H1 (cell line): ENCODE measurements around the gene TEX47. TPM values are rescaled to one million over a fixed set of nuclear protein-coding genes. Genes with fewer than 3 reads are reported as not detected.

Experiments used
- CTCF ChIA-PET: fragments of 300-600 bp; sonication (Branson Sonifier 250); formaldehyde crosslinking; loops from one replicate; lab custom pipeline; 2021; ENCODE audit not compliant: partially characterized antibody; lab: Charles Lee
- POLR2A ChIA-PET: fragments of 300-600 bp; sonication (Branson Sonifier 250); formaldehyde crosslinking; loops from one replicate; lab custom pipeline; 2021; ENCODE audit warnings: inconsistent platforms; ENCODE audit not compliant: partially characterized antibody; lab: Charles Lee
- DNase-seq, 2 experiments: peaks; one replicate each; pipeline versions ENCODE4 v3.0.0 to v3.0.0-alpha.2; 2010 to 2022; ENCODE audit warnings: low spot score in 2 of 2, low read depth in 1 of 2, mixed read lengths in 1 of 2
- FAIRE-seq: peaks from 2 replicates; lab custom pipeline; 2011; peaks lifted over from hg19 to GRCh38; lab: Jason Lieb, UNC
- H2AFZ ChIP-seq: 2 replicates; pipeline ENCODE4 v1.8.1; 2012; ENCODE audit warnings: low read length, inconsistent platforms
- H2AK5ac ChIP-seq: 2 replicates; pipeline ENCODE4 v1.6.1; 2013; ENCODE audit warnings: low read depth, low read length
- H2BK120ac ChIP-seq: replicated peaks from 2 replicates; pipeline ENCODE3; 2013; ENCODE audit warnings: low read depth, low read length, inconsistent platforms
- H2BK12ac ChIP-seq: 2 replicates; pipeline ENCODE4 v1.6.1; 2013; ENCODE audit warnings: low read depth, low read length
- H2BK15ac ChIP-seq: 2 replicates; pipeline ENCODE4 v1.6.1; 2013; ENCODE audit warnings: low read length
- H2BK20ac ChIP-seq: 2 replicates; pipeline ENCODE4 v1.6.1; 2013; ENCODE audit warnings: low read length
- H2BK5ac ChIP-seq: 2 replicates; pipeline ENCODE4 v1.6.1; 2013; ENCODE audit warnings: low read depth, low read length
- H3K14ac ChIP-seq: 2 replicates; pipeline ENCODE4 v1.6.1; 2013; ENCODE audit warnings: inconsistent platforms; ENCODE audit not compliant: insufficient read length
- H3K18ac ChIP-seq: 2 replicates; pipeline ENCODE4 v1.6.1; 2013; ENCODE audit warnings: low read length; ENCODE audit errors: extremely low read depth
- H3K23ac ChIP-seq: 2 replicates; pipeline ENCODE4 v1.6.1; 2013; ENCODE audit warnings: inconsistent platforms; ENCODE audit not compliant: insufficient read length
- H3K23me2 ChIP-seq: 2 replicates; pipeline ENCODE4 v1.6.1; 2013; ENCODE audit warnings: low read depth, low read length
- H3K27ac ChIP-seq: 2 replicates; pipeline ENCODE4 v1.6.1; 2011; ENCODE audit warnings: low read depth, low read length, inconsistent platforms
- H3K27me3 ChIP-seq, 4 experiments: replicated peaks in 1 of 4; 1 replicate in 1 of 4; 2 replicates in 3 of 4; pipeline versions ENCODE4 v1.6.1 to v1.8.1; 2011 to 2013; ENCODE audit warnings: low read length in 3 of 4, mild to moderate bottlenecking in 3 of 4, inconsistent platforms in 2 of 4, mixed read lengths in 2 of 4, moderate library complexity in 1 of 4; ENCODE audit not compliant: control insufficient read depth in 3 of 4, insufficient read depth in 3 of 4; ENCODE audit errors: extremely low read depth in 1 of 4
- H3K36me3 ChIP-seq, 4 experiments: 2 replicates each; pipeline versions ENCODE4 v1.6.1 to v1.8.1; 2011 to 2013; ENCODE audit warnings: mild to moderate bottlenecking in 4 of 4, low read length in 3 of 4, moderate library complexity in 2 of 4, control low read depth in 1 of 4, inconsistent platforms in 1 of 4; ENCODE audit not compliant: insufficient read depth in 4 of 4, control insufficient read depth in 2 of 4
- H3K4ac ChIP-seq: replicated peaks from 2 replicates; pipeline ENCODE3; 2013; ENCODE audit warnings: low read length, low read depth, mixed read lengths, inconsistent platforms; ENCODE audit not compliant: insufficient read length
- H3K4me1 ChIP-seq, 4 experiments: replicated peaks in 1 of 4; 1 replicate in 1 of 4; 2 replicates in 3 of 4; pipeline versions ENCODE4 v1.6.1 to v1.8.1; 2011 to 2013; ENCODE audit warnings: low read length in 3 of 4, inconsistent platforms in 2 of 4, mixed read lengths in 1 of 4; ENCODE audit not compliant: insufficient read depth in 4 of 4, control insufficient read depth in 3 of 4
- H3K4me2 ChIP-seq, 2 experiments: 2 replicates each; pipeline versions ENCODE4 v1.6.1 to v1.8.1; 2011 to 2013; ENCODE audit warnings: low read depth in 2 of 2, low read length in 2 of 2, control low read depth in 1 of 2, inconsistent platforms in 1 of 2, mild to moderate bottlenecking in 1 of 2; ENCODE audit not compliant: insufficient read depth in 1 of 2
- H3K4me3 ChIP-seq, 4 experiments: fragments of 200-600, 300-600 bp in 1 of 4; sonication (generic), shearing (Covaris generic), sonication (Bioruptor Twin) in 1 of 4; 2 replicates each; pipeline versions ENCODE4 v1.5.1 to v1.8.1; 2011 to 2016; ENCODE audit warnings: low read length in 4 of 4, low read depth in 3 of 4, control low read depth in 2 of 4, inconsistent platforms in 2 of 4, mild to moderate bottlenecking in 2 of 4, mixed read lengths in 1 of 4, moderate library complexity in 1 of 4; ENCODE audit not compliant: insufficient read depth in 2 of 4; ENCODE audit errors: extremely low read depth in 1 of 4
- H3K56ac ChIP-seq: replicated peaks from 2 replicates; pipeline ENCODE3; 2013; ENCODE audit warnings: low read depth, mild to moderate bottlenecking, mixed read lengths, low read length, inconsistent platforms; ENCODE audit not compliant: insufficient read length
- H3K79me1 ChIP-seq: 2 replicates; pipeline ENCODE4 v1.6.1; 2013; ENCODE audit warnings: low read depth, low read length, control low read depth
- H3K79me2 ChIP-seq, 2 experiments: 2 replicates each; pipeline versions ENCODE4 v1.6.1 to v1.8.1; 2012 to 2013; ENCODE audit warnings: low read length in 2 of 2, mild to moderate bottlenecking in 2 of 2, inconsistent platforms in 1 of 2; ENCODE audit not compliant: insufficient read depth in 2 of 2, control insufficient read depth in 1 of 2
- H3K9ac ChIP-seq, 4 experiments: replicated peaks in 1 of 4; 1 replicate in 1 of 4; 2 replicates in 3 of 4; pipeline versions ENCODE4 v1.6.1 to v1.8.1; 2011 to 2013; ENCODE audit warnings: low read depth in 3 of 4, low read length in 3 of 4, control low read depth in 2 of 4, mild to moderate bottlenecking in 2 of 4, moderate library complexity in 2 of 4, inconsistent platforms in 1 of 4; ENCODE audit errors: extremely low read depth in 1 of 4
- H3K9me3 ChIP-seq, 2 experiments: 2 replicates each; pipeline versions ENCODE4 v1.6.1 to v1.8.1; 2012 to 2013; ENCODE audit warnings: mild to moderate bottlenecking in 2 of 2, moderate library complexity in 2 of 2, control low read depth in 1 of 2, inconsistent platforms in 1 of 2, low read depth in 1 of 2, low read length in 1 of 2, mixed read lengths in 1 of 2; ENCODE audit not compliant: insufficient read depth in 2 of 2
- H4K20me1 ChIP-seq, 2 experiments: replicated peaks in 1 of 2; 2 replicates each; pipeline versions ENCODE3 to v1.8.1; 2011 to 2013; ENCODE audit warnings: inconsistent platforms in 2 of 2, low read length in 2 of 2, mild to moderate bottlenecking in 1 of 2; ENCODE audit not compliant: insufficient read depth in 2 of 2, control insufficient read depth in 1 of 2
- H4K5ac ChIP-seq: 2 replicates; pipeline ENCODE4 v1.6.1; 2013; ENCODE audit warnings: low read length, low read depth, mixed read lengths, inconsistent platforms; ENCODE audit not compliant: insufficient read length
- H4K8ac ChIP-seq: 2 replicates; pipeline ENCODE4 v1.8.0; 2013; ENCODE audit warnings: mild to moderate bottlenecking, moderate library complexity, low read length, inconsistent platforms; ENCODE audit not compliant: insufficient read depth; ENCODE audit errors: extremely low read depth
- H4K91ac ChIP-seq: replicated peaks from 2 replicates; pipeline ENCODE3; 2013; ENCODE audit warnings: low read length, mixed read lengths, inconsistent platforms; ENCODE audit not compliant: insufficient read length
- BACH1 ChIP-seq: IDR thresholded peaks from 2 replicates; pipeline ENCODE4 v1.6.1; 2012; ENCODE audit warnings: low read length, improper control_type of control experiment
- CEBPB ChIP-seq: IDR thresholded peaks from 2 replicates; pipeline ENCODE4 v1.6.1; 2012; ENCODE audit warnings: low read depth, low read length
- CHD1 ChIP-seq: IDR thresholded peaks from 2 replicates; pipeline ENCODE4 v1.6.1; 2012; ENCODE audit warnings: low read depth, low read length, improper control_type of control experiment
- GABPA ChIP-seq: IDR thresholded peaks from 2 replicates; pipeline ENCODE4 v1.6.1; 2011; ENCODE audit warnings: mild to moderate bottlenecking, low read length, moderate library complexity, borderline replicate concordance; ENCODE audit not compliant: insufficient read depth
- RBBP5 ChIP-seq: IDR thresholded peaks from 2 replicates; pipeline ENCODE4 v1.7.1; 2012; ENCODE audit warnings: low read depth, mild to moderate bottlenecking, inconsistent platforms, low read length, moderate library complexity, borderline replicate concordance
- RNF2 ChIP-seq: fragments of 200-900, 300-1000 bp; sonication (generic); IDR thresholded peaks from 2 replicates; pipeline ENCODE4 v1.7.1; 2016; ENCODE audit warnings: borderline replicate concordance, low read depth, mild to moderate bottlenecking, antibody characterized with exemption, low read length; ENCODE audit not compliant: poor library complexity, severe bottlenecking; ENCODE audit errors: missing control alignments
- SAP30 ChIP-seq: fragments of 300-600 bp; sonication (generic); IDR thresholded peaks from 2 replicates; pipeline ENCODE4 v1.7.1; 2012; ENCODE audit warnings: low read length, moderate library complexity, mild to moderate bottlenecking, inconsistent platforms; ENCODE audit not compliant: insufficient read depth, insufficient replicate concordance
- SIN3A ChIP-seq, 2 experiments: IDR thresholded peaks in 1 of 2; conservative IDR thresholded peaks in 1 of 2; 2 replicates each; pipeline ENCODE4 v1.6.1; 2011 to 2012; ENCODE audit warnings: low read length in 2 of 2, improper control_type of control experiment in 1 of 2, low read depth in 1 of 2, mild to moderate bottlenecking in 1 of 2
- SIRT6 ChIP-seq: IDR thresholded peaks from one replicate; pipeline ENCODE4 v1.7.1; 2012; ENCODE audit warnings: low read length, inconsistent platforms
- TCF12 ChIP-seq: IDR thresholded peaks from 2 replicates; pipeline ENCODE4 v1.6.1; 2011; ENCODE audit warnings: low read depth, mild to moderate bottlenecking, low read length
- USF2 ChIP-seq: IDR thresholded peaks from 2 replicates; pipeline ENCODE4 v1.6.1; 2011; ENCODE audit warnings: low read length, improper control_type of control experiment
- WGBS, 2 experiments: shearing (Covaris generic) in 1 of 2; methylation state at CpG; one replicate each; pipeline versions ENCODE4 v1.1.6 to v1.1.7; 2013 to 2015; ENCODE audit warnings: low lambda C conversion rate in 2 of 2, mixed read lengths in 2 of 2, inconsistent platforms in 1 of 2, low coverage in 1 of 2, missing lambda C conversion rate in 1 of 2; ENCODE audit not compliant: insufficient replicate concordance in 2 of 2, insufficient coverage in 1 of 2, insufficient read length in 1 of 2; ENCODE audit errors: extremely low coverage in 1 of 2, missing lambda C conversion rate in 1 of 2; 5-methylcytosine and 5-hydroxymethylcytosine counted together
- polyA plus RNA-seq, 7 experiments: library from polyadenylated mRNA; depleted of rRNA in 3 of 7; stranded (reverse) in 5 of 7; unstranded in 2 of 7; fragments of >200 nt in 5 of 7; fragments of 200-250 nt in 2 of 7; gene quantifications; 1 replicate in 5 of 7; 2 replicates in 1 of 7; 4 replicates in 1 of 7; pipeline versions ENCODE4 v1.2.1 to v1.2.3, GENCODE V29; 2011 to 2013; ENCODE audit warnings: missing spikeins in 2 of 7, mixed read lengths in 2 of 7
- total RNA-seq: library from RNA; stranded (reverse); fragmentation: NEBNext Ultra II Directional; extraction: Animal tissue kit (Norgen Biotek cat#: 25700); gene quantifications from 2 replicates; pipeline ENCODE4 v1.2.1, GENCODE V29; 2021

The TEX47 gene
- total and polyA plus RNA-seq, 2 of the 8 experiments (the other 6 are each of a cell fraction or from before 2014, with no cell fraction given), result not detected

GRCh38 chr7:88806280-88807037, 10.9 kb upstream of the TEX47 start:
- 98% methylated on average over 2 of the region's 2 CpGs; no CpG with 5 or more reads in 1 of the 2 experiments for WGBS, 2 experiments
- ChIA-PET POLR2A (no interaction called here), CTCF (no interaction called here)
- H3K4ac ChIP-seq, result no peak overlapping the region
- H3K9me3 ChIP-seq, result no peaks in the 10 kb centered on the region
- H2AK5ac ChIP-seq, result no peak overlapping the region
- no peak overlapping the region for H2BK5ac ChIP-seq
- no peak overlapping the region for H2BK12ac ChIP-seq
- H3K27me3 ChIP-seq, result no peaks in the 10 kb centered on the region
- no peak overlapping the region for H3K9ac ChIP-seq
- H2BK120ac ChIP-seq, result no peak overlapping the region
- no peaks in the 10 kb centered on the region for H3K4me1 ChIP-seq
- FAIRE-seq (no peak), DNase-seq (no peak)
- H3K79me1 ChIP-seq, result no peaks in the 10 kb centered on the region
- H4K8ac ChIP-seq, result no peak overlapping the region
- no peaks in the 10 kb centered on the region for H4K20me1 ChIP-seq
- H4K91ac ChIP-seq, result no peak overlapping the region
- no peak overlapping the region for H3K23ac ChIP-seq
- H3K4me2 ChIP-seq, result no peak overlapping the region
- H3K27ac ChIP-seq, result no peak overlapping the region
- no peak overlapping the region for H2BK20ac ChIP-seq
- no peaks in the 10 kb centered on the region for H3K79me2 ChIP-seq
- H2AFZ ChIP-seq, result no peak overlapping the region
- H3K4me3 ChIP-seq, result no peak overlapping the region
- TF ChIP-seq TCF12, result no peak
- no peak for TF ChIP-seq SIN3A (conservative IDR thresholded peaks at IDR 0.05 in 1 of 2, IDR thresholded peaks at IDR 0.05 in 1 of 2; ENCODE audit: low read depth in 1 of 2, low read length in 2 of 2)
- TF ChIP-seq SIRT6, result no peak
- TF ChIP-seq BACH1, result no peak
- no peak for TF ChIP-seq SAP30
- no peak for TF ChIP-seq USF2
- no peak for TF ChIP-seq GABPA
- TF ChIP-seq RBBP5, result no peak
- TF ChIP-seq RNF2, result no peak
- TF ChIP-seq CEBPB, result no peak
- no peak for TF ChIP-seq CHD1
- no peak overlapping the region for H3K14ac ChIP-seq
- H3K23me2 ChIP-seq, result no peaks in the 10 kb centered on the region
- no peak overlapping the region for H4K5ac ChIP-seq
- no peak overlapping the region for H3K56ac ChIP-seq
- no peak overlapping the region for H3K18ac ChIP-seq
- no peaks in the 10 kb centered on the region for H3K36me3 ChIP-seq
- H2BK15ac ChIP-seq, result no peak overlapping the region
